ENCODE measurements around the gene LECT2.

The LECT2 gene

DNA sequence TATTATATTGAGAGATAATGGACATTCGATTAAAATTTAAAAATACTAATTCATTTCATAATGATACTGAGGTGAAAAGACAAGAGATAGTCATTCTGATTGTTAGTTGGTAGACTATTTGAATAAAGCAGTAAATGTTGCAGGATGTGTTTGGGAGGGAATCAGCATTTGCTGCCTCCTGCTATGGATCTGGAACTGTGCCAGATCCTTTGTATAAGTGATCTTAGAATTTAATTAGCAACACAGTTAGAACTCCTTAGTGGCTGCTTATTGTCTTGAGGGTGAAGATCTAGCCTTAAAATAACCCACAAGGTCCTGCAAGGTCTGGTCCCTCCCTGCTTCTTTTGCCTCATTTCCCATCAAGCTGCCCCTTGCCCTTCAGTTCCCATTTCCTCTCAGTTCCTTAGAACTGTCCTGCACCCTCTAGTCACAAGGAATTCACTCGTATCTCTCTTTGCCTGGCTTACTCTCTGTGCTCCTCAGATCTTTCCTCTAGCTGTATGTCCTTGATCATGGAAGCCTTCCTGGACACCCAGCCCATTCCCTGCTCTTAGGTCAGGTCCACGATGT lies 12.5 kb downstream of the LECT2 start:
- Histone ChIP-seq H3K36me3 (replicated peaks) (no peaks in the 10 kb centered on the region), H3K4me1 (no peaks in the 10 kb centered on the region), H3K9me3 (no peaks in the 10 kb centered on the region), H3K27me3 (ENCODE audit: low read depth) (peaks cover 5% of the 10 kb centered on the region; the same call in 1 of the 2 replicates), H3K4me3 (no peak overlapping the region)
- DNase-seq (ENCODE audit: low spot score in 2 of 2): no peak
- in situ Hi-C loops (cut with MboI; ENCODE audit: low sequenced_read_pairs): no loop called here

DNA sequence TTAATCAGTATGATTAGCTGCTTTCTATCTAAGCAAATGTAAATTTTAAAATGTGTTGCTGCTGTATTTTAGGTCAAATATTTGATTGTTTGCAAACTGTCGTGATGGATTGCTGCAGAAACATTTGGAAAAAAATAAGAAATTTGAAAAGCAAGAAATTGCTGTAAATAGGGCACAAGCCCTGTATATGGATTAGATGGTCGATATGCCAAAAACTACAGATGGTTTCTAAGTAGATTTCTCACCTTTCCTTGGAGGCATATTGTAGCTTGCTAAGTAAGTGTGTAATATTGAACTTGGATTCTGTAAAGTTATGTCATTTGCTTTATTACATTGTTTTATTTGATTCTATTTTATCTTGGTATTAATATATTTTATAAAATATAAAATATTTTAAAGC lies 13.1 kb downstream of the LECT2 start:
- H3K4me1 ChIP-seq: no peaks in the 10 kb centered on the region
- no peak for DNase-seq (ENCODE audit: low spot score in 2 of 2)
- H3K36me3 ChIP-seq (replicated peaks): no peaks in the 10 kb centered on the region
- H3K27me3 ChIP-seq (ENCODE audit: low read depth): peaks cover 5% of the 10 kb centered on the region; the same call in 1 of the 2 replicates
- no peak overlapping the region for H3K4me3 ChIP-seq
- in situ Hi-C loops (cut with MboI; ENCODE audit: low sequenced_read_pairs): no loop called here
- H3K9me3 ChIP-seq: no peaks in the 10 kb centered on the region

DNA sequence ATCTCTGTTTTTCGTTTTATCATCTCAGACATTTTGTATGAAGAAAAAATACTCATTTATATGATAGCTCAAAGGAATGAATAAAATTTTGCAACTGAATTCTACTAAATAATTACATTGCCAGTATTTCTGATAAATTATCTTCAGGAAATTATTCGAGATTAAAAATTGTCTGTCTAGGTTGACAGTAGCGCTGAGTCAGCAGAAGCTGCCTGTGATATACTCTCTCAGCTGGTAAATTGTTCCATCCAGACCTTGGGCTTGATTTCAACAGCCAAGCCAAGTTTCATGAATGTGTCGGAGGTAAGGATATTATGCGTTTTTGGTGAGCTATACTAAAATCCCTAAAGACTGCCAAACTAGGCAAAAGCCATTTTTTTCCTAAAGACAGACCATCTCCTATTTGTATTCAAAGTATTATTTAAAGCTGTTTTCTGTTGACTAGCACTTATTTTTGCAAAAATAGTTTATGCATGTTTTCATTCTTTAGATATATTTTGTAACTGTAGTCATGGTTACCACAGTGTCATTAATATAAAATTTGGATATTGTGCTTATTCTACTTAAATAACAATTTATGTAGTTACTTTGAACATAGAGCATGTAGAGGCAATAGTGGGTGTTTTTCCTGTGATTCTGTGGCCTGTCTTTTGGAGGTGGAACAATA lies 17.4 kb downstream of the LECT2 start:
- Histone ChIP-seq H3K36me3 (replicated peaks) (no peaks in the 10 kb centered on the region), H3K27me3 (ENCODE audit: low read depth) (peaks cover 18% of the 10 kb centered on the region), H3K9me3 (no peaks in the 10 kb centered on the region), H3K4me1 (no peaks in the 10 kb centered on the region), H3K4me3 (no peak overlapping the region)
- no peak for DNase-seq (ENCODE audit: low spot score in 2 of 2)
- in situ Hi-C loops (cut with MboI; ENCODE audit: low sequenced_read_pairs): no loop called here

DNA sequence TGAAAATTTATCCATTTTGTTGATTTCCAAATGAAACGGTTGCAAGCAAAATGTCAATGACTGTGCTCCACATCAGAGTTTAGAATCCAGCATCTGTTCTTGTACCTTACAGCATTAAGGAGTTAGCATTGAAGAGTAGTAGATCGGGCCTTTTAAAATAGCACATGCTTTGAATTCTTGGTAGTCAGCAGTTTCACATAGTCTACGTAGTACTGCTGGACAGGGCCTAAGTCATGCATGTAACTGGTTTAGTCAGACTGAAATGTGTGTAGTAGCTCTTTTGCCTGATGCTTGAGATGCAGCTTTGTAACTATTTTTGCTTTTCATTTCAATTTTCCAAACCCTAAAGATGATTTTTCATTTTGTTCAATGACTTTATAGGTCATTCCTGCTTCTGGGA lies 19.8 kb downstream of the LECT2 start:
- H3K36me3 ChIP-seq (replicated peaks): no peaks in the 10 kb centered on the region
- in situ Hi-C loops (cut with MboI; ENCODE audit: low sequenced_read_pairs): no loop called here
- no peaks in the 10 kb centered on the region for H3K4me1 ChIP-seq
- DNase-seq (ENCODE audit: low spot score in 2 of 2): no peak
- H3K4me3 ChIP-seq: no peak overlapping the region
- H3K9me3 ChIP-seq: no peaks in the 10 kb centered on the region
- H3K27me3 ChIP-seq (ENCODE audit: low read depth): peaks cover 16% of the 10 kb centered on the region

DNA sequence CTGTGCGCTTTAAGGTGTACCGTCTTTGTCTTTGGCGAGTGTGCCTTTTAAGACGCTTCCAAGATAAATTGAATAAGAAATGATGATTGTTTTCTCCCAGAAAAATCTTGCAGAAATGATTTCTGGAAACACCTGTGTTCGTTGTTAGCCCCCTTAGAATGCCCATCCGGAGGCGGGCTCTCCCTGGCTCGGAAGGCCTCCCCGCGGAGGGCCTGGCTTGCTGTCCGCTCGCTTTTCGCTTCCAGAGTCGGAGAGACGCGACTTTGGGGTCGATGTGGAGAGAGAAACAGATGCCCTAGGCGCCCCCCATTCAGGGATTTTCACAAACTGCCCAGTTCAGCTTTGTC lies 23.9 kb downstream of the LECT2 start:
- 0 out of 2 replicates have a peak, but pooled peaks cover 2% of the 10 kb centered on the region for H3K9me3 ChIP-seq
- H3K27me3 ChIP-seq (ENCODE audit: low read depth): peaks cover 17% of the 10 kb centered on the region
- H3K4me1 ChIP-seq: no peaks in the 10 kb centered on the region
- in situ Hi-C loops (cut with MboI; ENCODE audit: low sequenced_read_pairs): no loop called here
- no peak for DNase-seq (ENCODE audit: low spot score in 2 of 2)
- no peaks in the 10 kb centered on the region for H3K36me3 ChIP-seq (replicated peaks)
- no peak overlapping the region for H3K4me3 ChIP-seq

DNA sequence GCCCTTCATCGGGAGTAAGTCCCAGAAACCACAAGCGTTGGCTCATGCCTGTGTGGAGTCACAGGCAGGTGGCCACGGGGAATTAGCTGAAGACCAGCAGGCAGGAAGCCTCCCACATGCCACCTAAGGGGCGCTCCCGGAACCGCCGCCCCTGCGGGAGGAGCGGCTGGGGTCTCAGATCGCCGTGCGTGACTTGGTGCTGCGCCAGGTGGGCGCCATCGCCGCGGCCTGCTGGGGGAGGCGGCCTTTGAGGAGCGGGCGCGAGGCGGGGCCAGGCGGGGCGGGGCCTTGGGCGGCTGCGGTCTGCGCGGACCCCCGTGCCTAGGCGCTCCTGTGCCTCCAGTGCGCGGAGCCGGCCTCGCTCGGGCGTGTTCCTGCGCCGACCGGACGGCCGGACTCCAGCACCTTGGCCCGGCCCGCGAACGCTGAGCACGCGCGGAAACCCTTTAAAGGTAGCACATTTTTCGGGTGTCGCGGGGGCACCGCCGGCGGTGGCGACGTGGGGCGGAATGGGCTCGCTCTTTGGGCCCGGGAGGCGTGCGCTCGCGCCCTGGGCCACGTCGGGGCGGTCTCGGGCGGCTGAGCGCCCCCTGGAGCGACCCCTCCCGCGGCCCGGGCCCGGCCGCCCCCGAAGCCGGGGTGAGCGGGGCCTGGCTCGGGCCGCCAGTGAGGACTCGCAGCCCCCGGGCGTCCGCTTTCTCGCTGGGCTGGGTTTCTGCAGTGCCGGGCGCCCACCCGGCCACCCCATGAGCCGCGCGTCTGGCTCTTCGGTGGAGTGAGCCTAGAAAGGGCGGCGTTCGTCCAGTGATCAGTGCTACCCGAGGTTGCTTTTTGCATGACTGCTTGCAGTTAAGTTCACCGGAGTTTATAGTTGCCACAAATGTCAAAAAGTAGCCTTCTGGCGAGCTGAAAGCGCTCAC lies 24.5 kb downstream of the LECT2 start:
- Histone ChIP-seq H3K27me3 (ENCODE audit: low read depth) (peaks cover 15% of the 10 kb centered on the region), H3K36me3 (replicated peaks) (no peaks in the 10 kb centered on the region), H3K9me3 (0 out of 2 replicates have a peak, but pooled peaks cover 2% of the 10 kb centered on the region), H3K4me1 (no peaks in the 10 kb centered on the region), H3K4me3 (no peak overlapping the region)
- no peak for DNase-seq (ENCODE audit: low spot score in 2 of 2)
- in situ Hi-C loops (cut with MboI; ENCODE audit: low sequenced_read_pairs): no loop called here

DNA sequence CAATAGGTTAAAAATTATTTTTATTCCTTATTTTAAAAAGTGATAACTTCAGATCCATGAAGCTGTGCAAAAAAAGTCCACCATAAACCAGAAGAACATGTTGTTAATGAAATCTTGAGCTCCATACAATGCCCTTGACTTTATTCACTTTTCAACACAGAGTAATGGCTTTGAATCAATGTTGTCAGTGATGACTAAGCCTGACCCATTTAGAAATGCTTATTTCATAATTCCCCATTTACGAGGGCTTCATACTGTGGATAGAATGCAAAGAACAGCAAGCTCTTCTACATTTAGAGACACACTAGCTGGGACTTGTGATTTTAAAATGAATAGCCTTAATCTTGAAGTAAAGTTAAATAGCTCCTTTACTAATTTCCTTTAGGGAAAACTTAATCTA lies 33.4 kb downstream of the LECT2 start:
- no peaks in the 10 kb centered on the region for H3K36me3 ChIP-seq (replicated peaks)
- no peaks in the 10 kb centered on the region; the same call in 1 of the 2 replicates for H3K4me1 ChIP-seq
- in situ Hi-C loops (cut with MboI; ENCODE audit: low sequenced_read_pairs): no loop called here
- H3K9me3 ChIP-seq: no peaks in the 10 kb centered on the region
- H3K4me3 ChIP-seq: no peak overlapping the region
- DNase-seq (ENCODE audit: low spot score in 2 of 2): peak in 1 of 2 experiments; percentile 57
- no peaks in the 10 kb centered on the region; the same call in 1 of the 2 replicates for H3K27me3 ChIP-seq (ENCODE audit: low read depth)

DNA sequence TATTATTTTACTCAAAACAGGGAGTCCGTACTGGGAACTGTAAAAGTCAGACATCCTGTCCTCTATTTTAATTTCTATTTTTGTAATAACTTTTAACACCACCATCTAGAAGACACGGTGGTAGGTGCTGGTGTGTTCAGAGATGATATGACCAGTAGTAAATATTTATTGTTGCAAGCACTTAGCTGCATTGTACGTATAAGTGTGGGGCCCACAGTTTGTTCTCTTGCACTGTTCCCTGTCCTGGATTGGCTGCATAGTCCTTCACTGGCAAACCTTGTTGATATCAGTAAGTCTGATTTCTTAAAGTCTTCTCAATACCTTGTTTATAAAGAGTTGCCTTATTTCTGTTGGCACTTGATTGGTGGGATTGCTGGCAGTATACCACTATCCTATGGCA lies 34.6 kb downstream of the LECT2 start:
- no peaks in the 10 kb centered on the region; the same call in 1 of the 2 replicates for H3K27me3 ChIP-seq (ENCODE audit: low read depth)
- no peak overlapping the region for H3K4me3 ChIP-seq
- no peak for DNase-seq (ENCODE audit: low spot score in 2 of 2)
- H3K4me1 ChIP-seq: no peaks in the 10 kb centered on the region; the same call in 1 of the 2 replicates
- H3K36me3 ChIP-seq (replicated peaks): no peaks in the 10 kb centered on the region
- in situ Hi-C loops (cut with MboI; ENCODE audit: low sequenced_read_pairs): no loop called here
- H3K9me3 ChIP-seq: no peaks in the 10 kb centered on the region

DNA sequence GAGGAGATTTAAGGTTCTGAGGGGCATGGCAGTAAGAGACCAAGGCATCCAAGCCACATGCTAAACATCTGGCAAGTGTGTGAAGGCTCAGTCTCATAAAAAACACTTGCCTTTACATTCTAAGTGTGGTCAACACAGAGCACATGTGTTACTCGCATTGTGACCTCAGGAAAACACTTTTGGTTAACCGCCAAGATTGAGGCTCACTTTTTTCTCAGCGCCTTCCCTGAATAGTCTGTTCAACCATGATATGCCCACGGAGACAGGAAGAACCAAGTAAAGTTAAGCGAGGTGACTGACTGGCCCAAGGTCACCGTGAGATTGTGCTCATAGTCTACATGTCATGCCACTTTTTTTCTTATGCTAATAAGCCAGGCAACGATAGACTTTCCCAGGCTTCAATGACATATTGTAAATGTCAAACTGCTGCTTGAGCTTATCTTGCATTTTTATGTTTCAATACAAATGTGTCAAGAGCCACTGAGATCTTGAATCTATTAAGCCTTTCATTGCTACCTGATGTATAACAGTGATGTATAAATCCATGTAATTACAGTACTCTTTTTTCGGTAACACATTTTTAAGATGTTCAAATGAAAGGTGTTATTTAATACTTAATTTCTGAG lies 38.0 kb downstream of the LECT2 start:
- peak in 1 of 2 experiments; percentile 47 for DNase-seq (ENCODE audit: low spot score in 2 of 2)
- Histone ChIP-seq H3K9me3 (no peaks in the 10 kb centered on the region), H3K4me3 (no peak overlapping the region), H3K27me3 (ENCODE audit: low read depth) (peaks cover 2% of the 10 kb centered on the region; the same call in 1 of the 2 replicates), H3K36me3 (replicated peaks) (no peaks in the 10 kb centered on the region), H3K4me1 (no peaks in the 10 kb centered on the region; the same call in 1 of the 2 replicates)
- in situ Hi-C loops (cut with MboI; ENCODE audit: low sequenced_read_pairs): no loop called here

DNA sequence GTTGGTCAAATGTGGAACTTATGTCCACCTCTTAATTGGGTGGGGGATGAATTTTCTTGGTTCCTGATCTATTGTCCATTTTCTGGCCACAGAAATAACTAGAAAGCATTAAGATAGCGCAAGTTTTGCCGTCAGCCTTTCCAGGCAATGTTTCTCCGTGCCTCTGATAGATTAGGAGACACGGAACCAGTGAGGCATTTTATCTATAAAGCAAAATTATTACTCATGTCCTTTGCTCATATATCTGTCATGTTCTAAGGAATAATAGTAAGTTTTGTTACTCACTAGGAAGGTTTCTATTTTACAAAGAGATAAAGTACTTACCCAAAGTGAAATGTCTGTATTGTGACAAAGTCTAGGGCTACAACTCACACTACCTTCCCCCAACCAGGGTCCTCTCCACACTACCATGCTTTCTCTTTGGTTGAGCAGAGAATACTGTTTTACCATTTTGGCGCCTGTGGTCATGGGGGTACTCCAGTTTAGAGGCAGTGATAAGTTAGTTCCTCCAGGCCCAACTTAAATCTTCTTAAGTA lies 39.2 kb downstream of the LECT2 start:
- no peak for DNase-seq (ENCODE audit: low spot score in 2 of 2)
- H3K4me1 ChIP-seq: no peaks in the 10 kb centered on the region
- H3K36me3 ChIP-seq (replicated peaks): no peaks in the 10 kb centered on the region
- in situ Hi-C loops (cut with MboI; ENCODE audit: low sequenced_read_pairs): no loop called here
- no peak overlapping the region for H3K4me3 ChIP-seq
- 0 out of 2 replicates have a peak, but pooled peaks cover 2% of the 10 kb centered on the region for H3K27me3 ChIP-seq (ENCODE audit: low read depth)
- no peaks in the 10 kb centered on the region for H3K9me3 ChIP-seq

DNA sequence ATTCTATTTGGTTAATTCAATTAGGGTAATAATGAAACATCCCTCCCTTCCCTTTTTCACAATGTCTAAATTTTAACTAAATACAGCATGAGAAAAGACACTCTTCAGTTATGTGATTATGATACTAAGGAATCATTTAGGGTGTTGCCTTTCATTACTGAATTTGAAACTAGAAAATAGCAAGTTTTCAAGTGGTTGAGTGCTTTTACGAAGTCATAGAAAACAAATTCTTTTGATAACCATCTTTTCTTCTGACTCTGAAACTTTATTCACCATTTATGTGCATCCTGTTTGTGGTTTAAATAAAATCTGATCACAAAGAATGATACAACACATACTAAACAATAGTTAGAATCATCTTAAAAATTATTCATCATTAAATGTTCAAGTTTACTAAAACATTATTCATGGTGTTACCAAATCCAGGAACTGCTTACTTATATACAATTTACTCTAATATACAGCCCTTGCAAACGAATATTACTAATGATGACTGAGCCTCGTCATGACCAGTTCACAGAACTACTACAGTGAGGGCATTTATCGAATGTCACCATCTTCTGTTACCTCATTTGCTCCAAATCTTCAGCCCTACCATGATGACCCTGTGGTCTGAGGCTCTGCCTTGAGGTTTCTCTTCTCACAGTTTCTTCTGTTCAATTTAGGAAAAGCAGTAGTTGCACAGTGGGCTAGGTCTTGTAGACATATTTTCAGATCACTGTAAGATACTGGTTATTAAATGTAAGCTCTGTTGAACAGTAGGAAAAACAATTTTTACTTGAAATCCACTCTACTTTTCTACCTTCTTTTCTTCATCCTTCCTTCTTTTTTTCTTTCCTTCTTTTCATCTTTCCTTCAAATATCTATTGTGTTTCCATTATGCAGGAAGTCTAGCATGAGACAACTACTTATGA lies 40.8 kb downstream of the LECT2 start:
- Histone ChIP-seq H3K9me3 (no peaks in the 10 kb centered on the region), H3K27me3 (ENCODE audit: low read depth) (peaks cover 7% of the 10 kb centered on the region), H3K4me3 (no peak overlapping the region), H3K4me1 (no peaks in the 10 kb centered on the region), H3K36me3 (replicated peaks) (no peaks in the 10 kb centered on the region)
- in situ Hi-C loops (cut with MboI; ENCODE audit: low sequenced_read_pairs): no loop called here
- no peak for DNase-seq (ENCODE audit: low spot score in 2 of 2)

DNA sequence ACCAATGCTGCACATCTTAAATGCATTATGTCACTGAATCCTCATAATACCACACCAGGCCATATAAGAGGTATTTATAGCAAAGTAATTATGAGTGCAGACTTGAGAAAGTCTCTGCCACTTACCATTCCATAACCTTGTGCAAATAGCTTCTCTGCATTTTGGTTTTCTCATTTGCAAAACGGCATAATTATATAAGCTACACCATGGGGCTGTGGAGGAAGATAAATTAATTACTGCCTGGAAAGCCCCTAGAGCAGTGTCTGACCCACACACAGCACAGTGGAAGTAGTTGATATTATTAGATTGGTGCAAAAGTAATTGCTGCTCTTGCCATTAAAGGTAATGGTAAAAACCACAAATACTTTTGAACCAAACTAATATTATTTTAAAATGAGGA lies 49.6 kb downstream of the LECT2 start:
- no peaks in the 10 kb centered on the region for H3K4me1 ChIP-seq
- no peak for DNase-seq (ENCODE audit: low spot score in 2 of 2)
- no peak overlapping the region for H3K4me3 ChIP-seq
- in situ Hi-C loops (cut with MboI; ENCODE audit: low sequenced_read_pairs): no loop called here
- peaks cover 9% of the 10 kb centered on the region for H3K27me3 ChIP-seq (ENCODE audit: low read depth)
- no peaks in the 10 kb centered on the region for H3K36me3 ChIP-seq (replicated peaks)
- H3K9me3 ChIP-seq: no peaks in the 10 kb centered on the region

DNA sequence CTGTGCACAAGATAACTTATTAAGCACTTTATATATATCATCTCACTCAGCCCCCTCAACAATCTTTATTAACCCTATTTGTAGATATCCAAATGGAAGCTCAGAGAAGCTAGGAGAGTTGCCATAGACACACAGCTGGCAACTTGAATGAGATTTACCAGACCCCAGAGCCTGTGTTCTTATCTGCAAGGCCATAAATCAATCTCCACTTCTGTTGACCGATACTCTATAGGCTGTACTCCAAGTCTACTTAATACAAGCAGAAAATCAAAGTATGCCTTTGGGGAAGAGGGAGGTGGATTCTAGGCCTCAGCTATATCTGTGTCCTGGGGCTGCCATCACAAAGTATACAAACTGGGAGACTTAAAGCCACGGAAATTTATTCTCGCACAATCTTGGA lies 53.1 kb downstream of the LECT2 start:
- Histone ChIP-seq H3K9me3 (no peaks in the 10 kb centered on the region), H3K4me3 (no peak overlapping the region), H3K36me3 (replicated peaks) (no peaks in the 10 kb centered on the region), H3K4me1 (no peaks in the 10 kb centered on the region), H3K27me3 (ENCODE audit: low read depth) (peaks cover 7% of the 10 kb centered on the region)
- in situ Hi-C loops (cut with MboI; ENCODE audit: low sequenced_read_pairs): no loop called here
- no peak for DNase-seq (ENCODE audit: low spot score in 2 of 2)
